ENCODE measurements around the gene TULP4. TPM values are rescaled to one million over a fixed set of nuclear protein-coding genes. Genes with fewer than 3 reads are reported as not detected.

TULP4 gene
- total and polyA plus RNA-seq, 2 of the 8 experiments (the other 6 are each of a cell fraction or from before 2014, with no cell fraction given), result 7.7 to 51.6 TPM

- TF ChIP-seq ATF2 (IDR thresholded peaks at IDR 0.05; ENCODE audit: low read length), result no peak
- peak; percentile 30 to 68; a peak in 3 of 4 replicates for TF ChIP-seq HDAC2 (IDR thresholded peaks at IDR 0.05; ENCODE audit: borderline replicate concordance in 1 of 2, low read depth in 2 of 2, low read length in 2 of 2)
- peak; percentile 90 for TF ChIP-seq BACH1 (IDR thresholded peaks at IDR 0.05; ENCODE audit: low read length)
- TF ChIP-seq KDM5A (IDR thresholded peaks at IDR 0.05; ENCODE audit: low read length), result no peak
- TF ChIP-seq POU5F1 (IDR thresholded peaks at IDR 0.05; ENCODE audit: low read depth, low read length), result no peak
- TF ChIP-seq RBBP5 (IDR thresholded peaks at IDR 0.05; ENCODE audit: borderline replicate concordance, low read depth, low read length), result peak; percentile 51
- no peak for TF ChIP-seq EZH2 (IDR thresholded peaks at IDR 0.05; ENCODE audit: low read depth, low read length, severe bottlenecking)
- TF ChIP-seq EP300 (IDR thresholded peaks at IDR 0.05; ENCODE audit: borderline replicate concordance in 1 of 2, low read depth in 2 of 2, low read length in 2 of 2), result no peak
- TF ChIP-seq GABPA (IDR thresholded peaks at IDR 0.05; ENCODE audit: borderline replicate concordance, insufficient read depth, low read length), result 0 out of 2 replicates have a peak, but pooled peaks have one; percentile 16
- no peak for TF ChIP-seq HDAC6 (IDR thresholded peaks at IDR 0.05; ENCODE audit: low read depth, low read length)
- TF ChIP-seq JUND (IDR thresholded peaks at IDR 0.05; ENCODE audit: low read length), result no peak
- no peak for TF ChIP-seq ATF3 (IDR thresholded peaks at IDR 0.05; ENCODE audit: insufficient read depth, low read depth, low read length)
- no peak for TF ChIP-seq SP4 (IDR thresholded peaks at IDR 0.05; ENCODE audit: low read length)
- no peak for TF ChIP-seq E2F6 (IDR thresholded peaks at IDR 0.05)
- no peak for TF ChIP-seq TBP (IDR thresholded peaks at IDR 0.05; ENCODE audit: low read depth, low read length)
- TF ChIP-seq CEBPB (IDR thresholded peaks at IDR 0.05; ENCODE audit: low read depth, low read length), result no peak
- peak; percentile 40 for TF ChIP-seq TAF7 (optimal IDR thresholded peaks at IDR 0.05; ENCODE audit: borderline replicate concordance, low read depth, low read length)
- no peak for TF ChIP-seq RNF2 (IDR thresholded peaks at IDR 0.05; ENCODE audit: borderline replicate concordance, low read depth, low read length, missing control alignments, poor library complexity, severe bottlenecking)
- no peak for TF ChIP-seq JUN (IDR thresholded peaks at IDR 0.05; ENCODE audit: low read depth, low read length)
These were observed 224.9 kb downstream of the TULP4 start (continued) for GRCh38 chr6:158536891-158537798.
